HG03457 (cell line): ENCODE results near the gene BHMT.

Experiments
- ATAC-seq: cut with Tn5 transposase; IDR thresholded peaks from one replicate; pipeline ENCODE4 v1.9.1; 2021; ENCODE audit warnings: moderate number of reproducible peaks; ENCODE audit not compliant: unreplicated experiment

BHMT gene

GRCh38 chr5:79111387-79111959, at the start of gene BHMT:
TSS of gene BHMT (plus strand) at chr5:79111809. CDS start at chr5:79111886, 77 bp downstream.
- no peak for ATAC-seq

- ATAC-seq = no peak
These were observed 49.2 kb upstream of the BHMT start for GRCh38 chr5:79062436-79062835.

DNA sequence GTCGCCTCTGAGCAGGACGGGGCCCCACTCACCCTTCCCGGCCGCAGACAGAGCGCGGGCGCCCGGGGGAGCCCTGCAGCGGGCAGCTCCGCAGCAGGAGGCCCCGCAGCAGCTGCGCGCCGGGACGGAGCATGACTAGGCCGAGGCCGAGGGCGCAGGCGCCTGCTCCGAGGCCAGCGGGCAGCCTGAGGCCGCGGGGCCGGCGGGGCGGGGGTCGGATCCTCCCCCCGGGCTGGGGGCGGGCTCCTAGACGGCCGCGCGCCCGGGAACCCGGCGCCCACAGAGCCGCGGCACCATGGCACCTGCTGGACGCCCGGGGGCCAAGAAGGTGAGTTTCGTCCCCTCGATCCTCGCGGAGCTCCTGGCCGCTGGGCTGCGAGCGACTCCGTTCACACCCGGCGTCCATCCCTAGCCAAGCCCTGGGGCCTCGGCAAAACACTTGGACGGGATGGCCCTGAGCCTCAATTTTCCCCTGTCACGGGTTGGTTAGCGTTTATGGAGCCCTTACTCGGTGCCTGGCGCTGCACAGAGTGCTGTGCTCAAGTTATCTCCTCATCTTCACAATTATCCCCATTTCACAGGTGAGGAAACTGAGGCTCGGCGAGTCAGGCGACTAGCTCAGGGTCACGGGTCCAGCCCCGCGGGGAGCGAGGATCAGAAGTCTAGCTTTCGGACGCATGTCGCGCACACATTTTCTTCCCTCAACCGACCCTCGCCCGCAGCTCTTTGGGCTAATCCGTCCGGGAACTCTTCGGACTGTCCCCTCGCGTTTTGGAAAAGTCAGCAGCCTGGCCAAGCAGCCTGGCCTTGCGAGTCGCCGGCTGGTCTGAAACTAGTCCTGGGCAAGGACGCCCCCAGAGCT, 41.9 kb upstream of the BHMT start, which contains the start of the genes BHMT2 and DMGDH:
BHMT2 (plus strand) TSS at position 280 of the 862 bp plus-strand sequence; CDS start at position 296, 16 bp downstream.
DMGDH (minus strand) TSS at position 187 of the 862 bp plus-strand sequence; CDS start at position 133, 54 bp downstream.
- no peak for ATAC-seq

DNA sequence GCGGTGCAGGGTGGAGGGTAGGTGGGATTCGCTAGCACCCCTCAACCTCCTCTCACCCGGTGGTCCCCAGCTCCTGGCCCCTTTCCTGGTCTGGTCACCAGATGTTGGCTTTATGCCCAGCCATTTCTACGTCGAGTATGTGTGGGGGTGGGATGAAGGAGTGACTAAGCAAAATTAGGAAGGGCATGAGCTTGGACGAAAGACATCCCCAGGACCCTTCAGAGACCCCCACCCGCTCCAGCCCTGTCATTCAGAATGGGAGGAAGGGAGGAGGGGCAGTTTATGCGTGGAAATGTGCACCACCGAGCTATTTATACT, 41.3 kb upstream of the BHMT start:
- ATAC-seq = no peak

DNA sequence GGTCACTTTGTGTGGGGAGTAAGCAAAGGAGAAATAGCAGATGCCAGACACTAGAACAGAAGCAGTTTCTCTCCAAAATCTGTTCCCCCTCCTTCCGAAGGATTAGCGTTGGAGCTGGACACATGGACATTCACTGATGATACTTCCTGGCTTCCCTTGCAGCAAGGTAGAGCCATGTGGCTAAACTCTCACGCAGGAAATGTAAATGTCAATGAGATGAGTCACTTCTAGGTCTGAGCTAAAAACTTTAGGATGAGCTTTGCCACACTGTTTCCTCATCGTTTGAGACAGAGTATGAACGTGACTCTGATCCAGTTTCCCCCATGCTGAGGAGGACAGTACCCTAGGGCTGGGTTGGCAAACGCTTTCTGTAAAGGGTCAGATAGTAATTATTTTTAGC, 37.0 kb upstream of the BHMT start:
- ATAC-seq = no peak

DNA sequence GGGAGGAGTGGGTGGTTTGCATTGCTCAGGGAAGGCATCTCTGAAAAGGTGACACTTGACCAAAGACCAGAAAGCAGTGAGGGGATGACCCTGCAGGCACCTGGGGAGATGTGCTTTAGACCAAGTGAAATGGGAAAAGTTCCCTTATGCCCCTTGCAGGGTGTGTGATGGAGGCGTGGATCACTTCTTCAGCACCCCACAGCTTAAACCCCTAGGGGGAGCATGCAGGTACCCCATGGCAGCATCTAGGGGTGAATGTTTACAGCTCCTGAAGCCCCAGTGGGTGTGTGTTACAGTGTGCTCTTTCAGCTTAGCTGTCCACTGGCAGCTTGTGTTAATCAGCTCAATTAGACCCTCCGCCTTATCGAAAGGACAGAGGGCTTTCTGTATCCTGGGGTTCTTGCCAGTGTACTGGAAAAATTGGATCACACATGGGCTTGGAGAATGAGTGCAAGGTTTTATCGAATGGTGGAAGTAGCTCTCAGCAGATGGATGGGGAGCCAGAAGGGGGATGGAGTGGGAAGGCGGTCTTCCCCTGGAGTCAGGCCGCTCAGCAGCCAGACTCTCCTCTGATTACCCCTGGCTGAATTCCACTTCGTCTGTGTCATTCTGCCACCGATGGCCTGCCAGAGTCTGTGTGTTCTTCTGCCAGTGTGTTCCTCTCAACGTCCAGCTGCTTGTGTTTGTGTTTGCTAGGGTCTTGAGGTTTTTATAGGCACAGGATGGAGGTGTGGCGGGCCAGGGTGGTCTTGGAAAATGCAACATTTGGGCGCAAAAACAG, 35.8 kb upstream of the BHMT start:
- ATAC-seq = no peak

DNA sequence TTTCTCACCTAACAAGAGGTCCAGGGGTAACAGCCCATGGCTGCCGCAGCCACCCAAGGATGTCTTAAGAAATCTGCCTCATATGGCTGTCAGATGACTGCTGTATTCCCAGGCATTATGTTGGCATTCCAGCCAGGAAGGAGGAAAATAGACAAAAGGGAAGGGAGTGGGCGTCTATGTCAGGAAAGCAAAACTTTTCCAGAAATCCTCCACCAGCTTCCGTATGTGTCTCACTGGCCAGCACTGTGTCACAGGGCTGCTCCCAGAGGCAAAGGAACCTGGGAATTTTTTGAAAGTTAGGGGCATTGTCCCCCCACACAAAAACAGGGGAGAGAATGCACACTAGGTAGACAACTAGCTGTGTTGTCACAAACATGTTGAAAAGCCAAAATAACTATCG, 34.8 kb upstream of the BHMT start:
- ATAC-seq = no peak

- ATAC-seq = no peak
These were observed 33.8 kb upstream of the BHMT start for GRCh38 chr5:79077680-79078365.

GRCh38 chr5:79080804-79081203, 30.8 kb upstream of the BHMT start:
- no peak for ATAC-seq

DNA sequence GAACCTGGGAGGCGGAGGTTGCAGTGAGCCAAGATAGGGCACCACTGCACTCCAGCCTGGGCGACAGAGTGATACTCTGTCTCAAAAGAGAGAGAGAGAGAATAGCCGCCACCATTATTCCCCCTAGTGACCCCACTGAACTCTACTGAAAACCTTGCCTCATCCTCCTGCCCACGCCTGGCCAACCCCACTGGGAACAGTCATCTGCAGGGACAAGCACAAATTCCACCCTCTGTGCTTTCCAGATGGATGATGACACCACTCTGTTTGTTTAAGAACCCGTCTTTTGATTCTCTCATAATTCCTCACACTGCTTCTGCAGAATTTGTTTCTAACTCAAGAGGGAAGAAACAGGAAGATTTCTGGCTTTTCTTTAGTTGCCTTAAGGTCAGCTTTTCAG, 29.8 kb upstream of the BHMT start:
- ATAC-seq = no peak

GRCh38 chr5:79086116-79086515, 25.5 kb upstream of the BHMT start:
- ATAC-seq = no peak

DNA sequence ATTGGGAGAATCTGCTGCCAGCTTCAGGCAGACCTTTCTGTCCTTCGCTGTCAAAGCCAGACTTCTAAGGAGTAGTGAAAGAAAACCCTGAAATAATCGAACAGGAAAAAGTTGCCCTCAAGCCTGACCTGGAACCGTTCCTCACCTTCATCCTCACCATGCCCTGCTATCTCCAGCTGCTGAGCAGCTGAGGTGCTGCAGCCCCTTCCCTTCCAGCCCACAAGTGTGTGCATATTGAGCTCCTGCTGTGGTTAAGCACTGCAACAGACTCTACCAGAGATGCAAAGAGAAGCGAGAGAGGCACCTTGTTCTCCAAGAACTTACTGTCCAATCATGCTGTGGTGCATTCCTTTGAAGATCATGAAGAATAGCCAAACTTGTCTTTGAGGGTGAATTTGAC, 23.1 kb upstream of the BHMT start:
- no peak for ATAC-seq

- no peak for ATAC-seq
These were observed 20.5 kb upstream of the BHMT start for GRCh38 chr5:79091064-79091463.

GRCh38 chr5:79093762-79094161, 17.8 kb upstream of the BHMT start:
- no peak for ATAC-seq

GRCh38 chr5:79105868-79106267, 5.7 kb upstream of the BHMT start:
- ATAC-seq = no peak

GRCh38 chr5:79107020-79107796, 4.4 kb upstream of the BHMT start:
- ATAC-seq = no peak

- ATAC-seq = no peak
These were observed 3.5 kb upstream of the BHMT start for GRCh38 chr5:79108086-79108485.

- ATAC-seq = no peak
These were observed 2.8 kb upstream of the BHMT start for GRCh38 chr5:79108792-79109191.

GRCh38 chr5:79109527-79110492, 1.8 kb upstream of the BHMT start:
- no peak for ATAC-seq
